ENCODE data around the gene DST.

The DST gene

DNA sequence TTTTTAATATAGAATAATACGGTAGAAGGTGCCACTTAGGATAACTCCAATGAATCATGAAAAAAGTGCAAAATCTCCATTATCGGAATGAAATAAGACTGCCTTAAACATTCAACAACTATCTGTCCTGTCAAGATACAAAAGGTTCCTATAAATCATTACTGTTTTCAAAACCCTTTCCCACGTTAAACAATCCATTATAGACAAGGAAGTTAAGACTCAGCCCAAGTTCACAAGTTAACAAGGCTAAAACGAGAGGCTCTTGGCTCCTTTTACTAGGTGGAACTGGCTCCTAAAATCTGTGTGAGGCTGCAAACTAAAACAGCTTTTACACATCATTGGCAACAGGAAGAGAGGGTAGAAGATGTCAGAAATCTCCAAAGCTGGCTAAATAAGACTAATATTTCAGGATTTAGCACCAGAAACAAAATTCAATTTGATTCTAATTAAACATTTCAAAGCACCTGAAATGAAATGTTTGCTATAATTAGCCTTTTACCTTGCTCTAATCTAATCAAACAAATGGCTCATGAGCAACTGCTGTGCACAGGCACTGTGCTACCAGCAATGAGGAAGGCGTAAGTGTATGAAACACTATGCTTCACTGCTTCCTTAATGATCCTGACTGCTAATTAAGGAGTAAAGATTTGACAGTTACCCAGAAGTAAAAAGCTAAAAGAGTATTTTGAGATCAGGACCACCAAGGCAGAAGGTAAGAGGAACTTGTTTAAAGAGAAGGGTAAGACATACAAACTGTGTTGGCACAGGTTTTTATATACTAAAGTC lies 109.7 kb downstream of the DST start:
- DNase-seq, result no peak

DNA sequence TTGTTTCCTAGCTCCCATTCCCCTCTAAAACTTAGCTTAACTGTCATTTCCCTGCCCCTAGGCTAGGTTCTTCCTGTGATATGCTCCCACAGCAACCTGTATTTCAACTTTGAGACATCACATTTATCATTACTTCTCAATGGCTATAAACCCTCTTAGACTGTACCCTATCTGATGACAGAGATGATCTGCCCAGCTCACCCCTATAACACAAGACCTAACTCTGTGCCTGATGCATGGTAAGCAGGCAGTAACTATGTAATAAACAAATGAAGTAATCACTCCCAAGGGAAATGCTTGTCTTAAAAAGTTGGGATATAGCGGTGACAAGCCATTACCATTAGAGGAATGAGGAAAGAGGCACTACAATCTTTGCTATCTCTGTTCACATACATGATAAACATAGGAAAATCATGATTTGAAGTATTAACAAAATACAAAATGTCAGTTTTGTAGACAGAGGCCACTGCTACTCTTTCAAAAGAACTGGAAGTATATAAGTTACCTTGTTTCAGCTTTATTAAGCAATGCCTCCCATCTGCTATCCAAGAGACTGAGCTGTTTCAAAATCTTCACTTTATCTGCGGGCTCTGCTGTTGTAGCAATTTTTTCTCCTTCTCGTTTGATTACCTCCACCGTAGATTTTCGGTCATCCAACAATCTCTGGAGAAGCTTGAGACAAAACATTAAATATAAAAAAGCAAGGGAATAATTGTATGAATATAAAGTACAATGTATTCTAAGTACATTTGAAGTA lies 110.7 kb downstream of the DST start:
- DNase-seq, result no peak

DNA sequence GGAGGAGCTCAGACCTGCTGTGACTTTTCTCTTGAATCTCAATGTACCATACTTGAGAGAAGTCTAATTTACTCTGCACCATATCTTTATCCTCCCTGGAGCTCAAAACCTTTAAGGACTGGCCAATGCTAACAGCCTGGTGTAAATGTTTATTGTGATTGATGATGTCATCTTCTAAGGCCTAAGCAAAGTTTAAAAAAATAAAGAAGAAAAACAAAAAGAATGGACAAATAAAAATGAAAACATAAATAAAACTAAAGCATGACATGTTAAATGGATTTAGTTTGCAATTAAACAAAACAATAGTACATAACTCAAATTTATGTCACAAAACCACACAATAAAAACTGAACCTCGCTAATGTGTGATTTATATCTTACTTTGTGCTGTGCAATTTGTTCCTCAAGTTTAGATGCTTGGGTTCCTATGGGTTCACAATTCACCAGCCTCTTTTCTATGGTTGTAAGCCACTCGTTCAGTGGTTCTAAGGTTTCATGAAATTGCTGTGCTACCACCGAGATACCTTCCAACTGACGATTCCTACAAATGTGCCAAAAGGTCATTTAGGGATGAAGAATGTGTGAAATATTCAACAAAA lies 113.0 kb downstream of the DST start:
- no peak for DNase-seq

DNA sequence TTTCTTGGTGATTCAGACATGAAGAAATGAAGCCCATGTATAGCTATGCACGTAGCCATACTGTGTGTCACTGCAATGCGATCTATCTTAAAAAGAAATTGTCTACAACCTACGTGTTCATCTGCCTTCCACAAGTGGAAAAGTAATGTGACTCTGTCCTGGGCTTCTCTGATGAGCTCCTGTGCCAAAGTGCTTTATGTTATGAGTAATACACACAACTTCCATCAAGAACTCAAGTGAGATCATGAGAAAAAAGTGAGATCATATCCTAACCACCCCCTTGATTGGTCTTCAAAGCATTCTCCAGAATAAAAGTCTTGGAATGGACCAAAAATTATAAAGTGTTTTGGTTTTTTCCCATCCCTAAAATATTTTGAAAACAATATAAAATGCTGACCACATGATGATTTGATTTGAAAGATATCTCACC lies 114.3 kb downstream of the DST start:
- DNase-seq, result no peak

DNA sequence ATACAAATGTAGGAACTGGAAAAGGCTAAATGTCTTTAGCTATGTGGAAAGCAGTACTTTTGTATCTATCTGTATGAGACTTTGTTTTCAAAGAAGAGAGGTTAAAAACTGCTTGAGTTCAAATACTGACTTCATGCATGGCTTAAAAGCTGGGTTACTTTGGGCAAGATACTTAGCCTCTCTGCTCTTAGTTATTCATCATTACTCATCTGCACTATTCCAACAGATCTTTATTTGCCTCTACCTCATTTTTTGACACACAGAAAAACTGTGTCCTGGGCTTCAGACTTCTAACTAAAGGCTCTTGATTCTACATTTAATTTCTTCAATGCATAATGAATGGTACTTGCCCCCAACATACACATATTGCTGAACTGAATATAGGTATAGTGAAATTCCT lies 114.8 kb downstream of the DST start:
- DNase-seq, result no peak

DNA sequence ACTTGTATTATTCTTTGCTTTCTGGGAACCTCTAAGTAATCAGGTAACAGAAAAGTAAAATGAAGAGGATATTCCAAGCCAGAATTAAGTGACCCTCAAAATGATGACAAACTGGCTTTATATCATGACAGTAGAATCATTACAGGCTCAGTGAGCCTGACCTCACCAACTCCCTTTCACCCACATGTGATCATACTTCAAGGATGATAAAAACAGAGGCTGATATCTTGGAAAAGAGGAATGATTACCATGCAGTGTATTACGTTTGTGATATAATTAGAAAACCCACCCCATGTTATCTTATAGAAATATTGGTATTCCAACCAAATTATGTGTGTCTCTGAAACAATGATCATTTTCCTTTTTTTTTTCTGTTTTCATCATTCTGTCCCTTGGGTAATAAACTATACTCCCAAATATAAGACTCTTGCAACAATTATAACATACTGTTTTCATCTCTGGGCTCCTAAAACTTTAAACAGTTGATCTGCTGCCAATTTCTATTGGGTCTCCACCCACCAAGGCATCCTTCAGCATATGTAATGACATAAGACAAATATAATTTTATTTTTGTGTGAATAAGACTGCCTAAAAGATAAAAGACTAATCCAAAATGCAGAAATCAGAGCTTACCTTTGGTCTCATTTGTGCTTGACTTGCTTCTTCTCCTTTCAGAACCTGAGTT lies 115.7 kb downstream of the DST start:
- DNase-seq, result no peak

DNA sequence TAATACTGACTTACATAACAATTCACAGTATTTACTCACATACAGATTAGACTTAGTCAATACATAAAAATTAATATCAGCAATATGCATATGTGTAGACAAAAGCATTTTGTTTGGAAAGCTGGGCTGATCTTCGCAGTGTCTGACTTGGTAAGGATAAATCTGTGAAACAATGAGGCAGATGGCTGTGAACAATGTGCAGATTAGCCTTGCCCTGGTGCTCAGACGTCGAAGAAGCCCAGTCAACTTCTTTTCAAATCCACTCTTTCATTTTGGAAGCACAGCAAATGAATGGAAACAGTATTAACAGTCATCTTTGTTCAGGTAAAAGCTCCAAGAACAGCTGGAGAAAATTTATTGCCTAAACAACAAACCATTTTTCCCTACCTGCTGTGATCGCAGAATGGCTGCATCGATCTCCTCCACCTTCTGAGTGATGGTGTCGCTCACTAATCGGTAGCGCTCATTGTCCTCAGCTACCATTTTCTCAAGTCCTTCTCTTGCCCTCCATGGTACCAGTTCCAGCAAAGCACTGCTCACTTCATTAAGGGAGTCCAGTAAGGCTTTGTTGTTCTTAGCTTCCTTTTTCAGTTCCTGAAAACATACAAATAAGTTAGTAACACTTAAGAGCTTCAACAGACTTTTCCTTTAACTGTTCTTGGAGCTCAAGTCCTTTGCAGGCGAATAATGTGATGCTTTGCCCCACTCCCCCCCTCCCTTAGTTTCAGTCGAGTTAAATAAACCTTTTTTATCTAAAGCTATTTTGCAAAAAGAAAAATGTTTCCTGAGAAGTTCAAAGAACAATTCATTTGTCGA lies 116.5 kb downstream of the DST start:
- no peak for DNase-seq

DNA sequence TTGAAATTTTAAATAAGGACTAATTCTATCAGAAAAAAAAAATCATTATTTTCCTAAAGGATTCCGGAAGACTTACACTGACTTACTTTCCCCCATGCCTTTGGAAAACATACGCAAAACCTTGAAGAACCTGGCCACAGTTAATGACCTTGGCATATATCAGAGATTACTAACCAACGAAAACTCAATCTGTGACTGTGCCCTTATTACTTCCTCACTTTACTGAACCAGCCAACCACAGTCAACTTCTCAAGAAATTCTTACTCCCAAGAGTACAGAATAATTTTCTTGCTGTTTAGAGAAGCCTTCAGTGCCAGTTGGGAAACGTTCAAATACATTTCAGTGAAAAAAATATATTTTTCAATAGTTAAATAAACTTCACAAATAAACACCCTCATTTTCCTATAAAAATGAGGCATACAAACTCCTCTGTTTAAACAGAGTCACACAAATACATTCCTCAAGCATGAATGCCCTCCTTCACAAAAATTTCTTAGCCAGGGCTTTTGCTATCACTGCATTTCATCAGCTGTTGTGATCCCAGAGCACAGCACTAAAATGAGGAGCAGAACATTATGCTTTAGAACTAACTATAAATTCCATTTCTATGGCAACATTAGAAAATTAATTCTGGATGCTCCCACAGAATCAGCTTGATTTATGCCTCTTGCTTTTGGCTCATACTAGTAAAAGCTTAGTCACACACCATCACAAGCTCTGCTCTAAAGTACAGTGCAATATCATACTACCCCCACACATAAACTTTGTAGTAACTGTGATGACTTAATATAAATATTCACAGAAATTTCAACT lies 117.6 kb downstream of the DST start:
- DNase-seq, result no peak

DNA sequence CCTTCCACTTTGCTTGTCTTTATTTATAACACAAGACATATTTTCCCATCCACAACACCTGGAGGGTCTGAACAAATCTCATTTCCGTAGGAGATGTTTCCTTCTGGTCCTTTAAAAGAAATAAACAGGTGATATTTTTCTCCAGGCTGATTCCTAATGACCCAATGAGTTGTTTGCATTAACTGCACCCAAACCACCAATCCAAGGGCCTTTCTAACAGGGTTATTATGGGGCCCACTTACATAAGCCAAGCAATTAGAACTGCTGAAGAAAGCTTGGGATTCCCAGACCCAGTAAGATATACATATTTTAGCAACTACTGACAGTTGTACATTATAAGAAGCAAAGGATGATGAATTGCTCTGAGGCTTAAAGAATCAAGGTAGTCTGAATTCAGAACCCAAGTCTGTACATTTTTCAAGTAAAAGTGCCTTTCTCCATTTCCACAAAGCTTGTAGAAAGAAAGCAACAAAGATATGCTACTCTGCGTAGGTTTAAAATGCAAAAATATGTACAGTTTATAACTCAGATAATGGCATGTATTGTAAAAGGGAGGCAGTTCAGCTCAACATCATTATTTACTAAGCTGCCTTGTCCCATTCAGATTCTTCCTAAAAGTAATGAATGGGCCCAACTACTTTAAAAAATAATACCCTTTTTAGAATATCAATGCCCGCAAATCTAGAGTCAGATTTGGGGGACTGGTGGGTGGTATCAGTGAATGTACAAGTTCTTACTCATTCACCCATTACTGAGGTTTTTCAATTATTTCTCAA lies 120.0 kb downstream of the DST start:
- DNase-seq, result no peak

DNA sequence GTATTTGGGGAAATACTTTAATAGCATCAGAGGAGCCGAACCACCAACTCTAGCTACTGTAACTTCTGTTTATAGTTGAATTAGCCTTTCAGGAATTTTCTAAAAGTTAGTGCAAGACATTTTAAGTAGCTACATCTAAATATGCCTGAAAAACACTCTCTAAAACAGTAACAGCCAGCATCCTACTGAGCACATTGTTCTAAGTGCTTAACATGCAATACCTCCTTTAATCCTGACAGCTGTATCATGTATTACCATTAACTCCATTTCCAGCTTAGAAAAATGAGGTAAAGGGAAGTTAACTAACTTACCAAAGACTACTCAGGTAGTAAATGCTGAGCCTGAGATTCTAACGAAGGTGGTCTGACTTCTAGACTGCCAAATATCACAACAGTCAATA lies 120.7 kb downstream of the DST start:
- no peak for DNase-seq

DNA sequence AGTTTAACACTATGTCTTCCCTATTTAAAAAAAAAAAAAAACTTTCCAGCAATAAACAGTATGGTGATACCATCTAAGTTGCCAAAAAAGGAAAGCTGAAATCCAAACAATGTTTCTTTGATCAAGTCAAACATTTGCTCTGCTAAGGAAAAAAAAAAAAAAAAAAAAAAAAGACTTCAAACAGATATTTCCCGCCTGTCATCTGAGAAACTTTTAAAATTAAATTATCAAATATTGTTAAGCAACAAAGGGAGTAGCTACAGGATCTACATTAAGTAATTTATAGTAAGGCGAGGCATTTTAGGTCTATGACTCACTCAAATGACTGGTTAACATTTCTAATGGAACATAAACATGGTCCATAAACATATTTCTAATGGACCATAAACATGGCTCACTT lies 121.2 kb downstream of the DST start:
- no peak for DNase-seq

DNA sequence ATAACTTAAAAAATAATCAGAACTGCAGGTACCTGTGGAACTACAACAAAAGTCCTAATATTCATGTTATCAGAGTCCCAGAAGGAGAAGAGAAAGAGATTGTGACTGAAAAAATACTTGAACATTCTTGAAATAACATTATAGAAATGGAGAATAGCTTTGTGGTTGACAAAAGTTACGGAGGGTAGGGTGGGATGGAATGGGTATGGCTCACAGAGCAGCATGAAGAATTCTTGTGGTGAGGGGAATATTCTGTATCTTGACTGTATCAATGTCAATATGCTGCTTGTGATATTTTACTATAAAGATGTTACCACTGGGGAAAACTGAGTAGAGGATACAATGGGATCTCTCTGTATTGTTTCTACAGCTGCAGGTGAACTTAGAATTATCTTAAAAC lies 122.5 kb downstream of the DST start:
- DNase-seq, result no peak

DNA sequence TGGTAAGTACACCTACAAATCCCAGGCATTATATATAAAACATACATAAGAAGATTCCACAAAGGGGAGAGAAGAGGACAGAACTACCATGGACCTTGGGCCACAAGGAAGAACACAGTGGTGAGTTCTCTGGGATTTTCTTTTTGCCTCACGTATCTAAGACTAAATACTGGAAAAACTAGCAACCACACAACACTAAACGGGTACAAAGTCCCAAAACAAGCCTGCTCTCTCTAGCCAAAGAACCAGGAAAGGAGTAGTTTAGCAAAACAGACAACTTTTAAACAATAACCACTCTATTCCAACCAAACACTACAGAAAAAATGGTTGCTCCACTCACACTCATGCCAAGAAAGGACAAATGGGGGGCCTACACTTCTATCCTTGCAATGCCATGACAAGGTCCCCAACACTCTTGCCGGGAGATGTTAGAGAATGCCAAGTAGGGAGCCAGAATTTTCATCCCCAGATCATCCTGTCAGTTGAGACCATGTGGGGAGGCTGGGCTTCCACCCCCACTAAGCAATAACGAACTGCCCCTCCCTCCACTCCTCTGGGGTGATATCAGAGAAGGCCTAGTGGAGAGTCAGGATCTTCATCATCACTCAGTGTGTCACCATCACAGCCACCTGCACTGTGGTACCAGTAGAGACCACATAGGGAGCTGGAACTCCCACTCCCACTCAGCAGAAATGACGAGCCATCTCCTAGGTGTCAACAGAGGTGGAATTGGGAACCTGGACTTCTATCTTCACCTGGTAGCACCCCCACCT lies 123.5 kb downstream of the DST start:
- no peak for DNase-seq

DNA sequence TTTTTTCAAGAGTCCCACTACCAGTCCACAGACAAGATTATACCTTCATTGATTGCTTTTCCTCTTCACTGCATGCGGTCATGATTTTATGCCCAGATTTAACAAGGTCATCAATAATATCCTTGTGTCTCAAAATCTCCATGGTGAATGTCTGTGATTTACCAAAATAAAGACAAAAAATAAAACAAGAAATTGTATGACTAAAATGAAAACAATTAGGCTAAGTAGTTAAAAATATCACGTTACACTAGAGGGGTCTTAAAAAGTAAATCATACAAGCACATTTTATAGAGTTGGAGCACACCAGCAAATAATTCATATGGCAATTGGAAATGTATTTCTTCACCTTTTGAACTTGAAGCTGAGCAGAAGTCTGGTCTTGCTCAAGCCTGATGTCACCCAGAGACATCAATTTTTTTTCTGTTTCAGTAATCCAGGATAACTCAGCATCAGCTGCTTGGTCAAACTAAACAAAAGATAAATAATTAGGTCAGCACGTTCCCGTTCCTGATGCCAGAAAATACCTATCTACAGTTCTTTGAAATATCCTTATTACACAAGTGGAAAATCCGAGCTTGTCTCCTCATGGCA lies 125.4 kb downstream of the DST start:
- no peak for DNase-seq

DNA sequence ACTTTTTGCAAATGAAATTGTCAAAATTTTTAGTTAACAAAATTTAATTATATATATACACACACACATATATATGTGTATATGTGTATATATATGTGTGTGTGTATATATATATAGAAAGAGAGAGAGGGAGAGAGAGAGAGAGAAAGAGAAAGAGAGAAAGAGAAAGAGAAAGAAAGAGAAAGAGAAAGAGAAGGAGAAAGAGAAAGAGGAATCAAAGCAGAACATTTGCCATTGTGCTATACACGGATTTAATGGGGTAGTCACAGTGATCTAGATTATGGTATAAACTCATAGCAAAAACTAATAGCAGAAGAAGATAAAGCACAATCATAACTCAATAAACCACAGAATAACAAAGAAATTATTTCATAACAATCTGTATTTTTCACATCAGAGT lies 126.7 kb downstream of the DST start:
- DNase-seq, result peak; percentile 33

DNA sequence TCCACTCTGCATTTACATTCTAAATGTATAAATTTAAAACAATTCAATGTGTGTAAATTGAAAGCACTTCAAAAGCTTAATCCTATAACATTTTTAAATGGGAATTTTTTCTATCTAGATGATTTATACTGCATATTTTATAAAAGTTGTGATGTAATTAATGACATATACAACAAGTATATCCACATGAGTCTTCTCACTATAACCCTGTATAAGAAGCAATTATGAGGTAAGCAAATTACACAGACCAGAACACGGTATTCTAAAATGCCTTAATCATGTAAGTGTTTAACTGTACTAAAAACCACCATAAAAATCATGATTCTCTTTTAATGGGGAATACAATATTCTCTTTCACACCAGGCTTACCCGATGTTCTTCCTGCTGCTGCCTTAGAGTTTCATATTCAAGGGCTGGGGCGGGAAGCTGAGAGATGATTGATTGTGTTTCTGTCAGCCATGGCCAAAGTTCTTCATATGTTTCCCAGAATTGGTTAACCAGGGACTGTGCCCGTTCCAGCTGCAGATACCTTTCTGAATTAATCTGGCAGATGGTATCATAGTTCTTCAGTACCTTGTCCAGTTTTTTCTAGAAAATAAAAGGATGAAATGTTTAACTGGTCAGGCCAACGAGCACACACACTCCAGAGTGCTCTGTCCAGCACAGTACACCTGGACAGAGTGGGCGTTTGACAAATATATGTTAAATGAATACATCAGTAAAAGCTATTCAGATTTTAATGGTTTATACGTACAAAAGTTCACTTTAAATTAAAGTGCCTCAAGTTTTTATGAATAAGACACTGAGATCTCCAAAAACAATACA lies 127.4 kb downstream of the DST start:
- DNase-seq, result no peak

DNA sequence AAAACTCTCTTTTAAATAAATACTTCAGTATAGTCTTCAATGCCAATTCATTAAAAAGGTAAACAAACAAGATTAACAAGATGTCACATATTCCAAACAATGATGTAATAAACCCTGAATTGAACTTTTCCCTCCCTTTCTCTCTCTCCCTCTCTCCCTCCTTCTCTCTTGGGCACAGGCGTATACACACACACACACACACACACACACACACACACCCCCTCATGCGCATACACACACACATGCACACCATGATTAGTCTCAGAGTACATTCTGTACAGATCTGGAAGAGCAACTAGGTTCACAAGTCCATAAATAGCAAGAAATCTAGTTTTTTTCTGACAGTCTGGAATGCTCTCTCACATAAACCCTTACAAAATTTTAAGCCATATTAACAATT lies 128.3 kb downstream of the DST start:
- DNase-seq, result no peak

DNA sequence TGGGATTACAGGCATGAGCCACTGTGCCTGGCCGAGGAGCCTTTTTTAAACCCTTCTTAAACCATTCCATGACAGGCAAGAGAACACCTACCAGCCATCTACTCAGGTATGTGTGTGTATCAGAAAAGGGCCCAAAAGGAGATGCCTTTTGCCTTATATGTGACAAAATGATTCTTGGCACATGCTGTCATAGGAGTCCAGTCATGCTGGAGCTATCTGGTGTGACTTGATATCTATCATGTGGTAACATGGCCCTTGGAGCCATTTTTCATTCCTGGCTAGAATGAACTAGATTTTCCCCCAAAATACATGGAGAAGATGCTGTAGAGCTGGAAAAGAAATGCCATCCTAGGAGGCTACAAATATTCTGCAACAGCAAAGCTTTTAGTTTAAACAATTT lies 129.1 kb downstream of the DST start:
- no peak for DNase-seq

DNA sequence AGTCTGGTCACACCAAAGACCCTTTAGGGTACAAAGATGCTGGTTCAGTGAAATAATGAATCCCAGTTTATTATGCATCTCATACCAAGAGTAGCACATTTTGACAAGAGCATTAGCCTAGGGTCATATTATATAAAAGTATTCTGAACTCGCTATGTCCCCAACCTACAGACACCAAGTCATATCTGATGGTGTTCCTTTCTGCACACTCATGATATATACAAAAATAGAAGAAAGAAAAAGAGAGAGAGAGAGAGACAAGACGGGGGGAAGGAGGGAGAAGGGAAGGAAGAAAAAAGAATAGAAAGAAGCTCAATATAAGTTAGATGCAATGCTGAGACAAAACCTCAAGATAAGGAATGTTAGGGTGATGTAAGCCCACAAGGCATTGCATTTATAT lies 131.1 kb downstream of the DST start:
- peak; percentile 42 for DNase-seq

Measured in OCI-M1 (cell line).